SU-DHL-6 (cell line): Measurements from ENCODE around the gene CASK.

Experiments used
- CTCF ChIP-seq: fragments of 200-600 bp; sonication (generic); IDR thresholded peaks from one replicate; pipeline ENCODE4 v1.5.1; 2017; ENCODE audit warnings: antibody characterized with exemption, mild to moderate bottlenecking, low read length, moderate library complexity; ENCODE audit not compliant: insufficient read depth, poor library complexity, severe bottlenecking
- EZH2phosphoT487 ChIP-seq: fragments of 200-600 bp; sonication (generic), shearing (Covaris generic); conservative IDR thresholded peaks from 2 replicates; pipeline ENCODE4 v1.6.1; 2018; ENCODE audit warnings: mild to moderate bottlenecking, antibody characterized with exemption, low read length, moderate library complexity, mixed read lengths

GRCh38 chrX:41789374-41789773 is 134.0 kb downstream of the CASK start:
- no peak for TF ChIP-seq CTCF
- no peak for TF ChIP-seq EZH2phosphoT487
